Psoas muscle (tissue), 8 donors: ENCODE data around the gene KIAA2012. TPM values are rescaled to one million over a fixed set of nuclear protein-coding genes. Genes with fewer than 3 reads are reported as not detected.
A peak's percentile ranks its signal among the peaks of the same experiment; 100 is the strongest.

Experiments
- ATAC-seq, 4 donors: fragments of 200-7000 bp; cut with Tn5 transposase; one replicate each; pipeline ENCODE4 v1.9.1; 2020; ENCODE audit warnings: moderate library complexity in 3 of 4, mild to moderate bottlenecking in 2 of 4
- DNase-seq, 2 donors: peaks; one replicate each; pipeline ENCODE4 v3.0.0-alpha.2; 2020
- H3K27ac ChIP-seq: fragments of 200-600 bp; one replicate; pipeline ENCODE4 v1.8.0; 2022
- H3K27me3 ChIP-seq, 3 donors: fragments of 200-600 bp in 1 of 3; one replicate each; pipeline versions ENCODE4 v1.6.1 to v1.8.0; 2013 to 2022; ENCODE audit warnings: low read length in 2 of 3, mild to moderate bottlenecking in 2 of 3, moderate library complexity in 1 of 3; ENCODE audit not compliant: insufficient read depth in 3 of 3
- H3K36me3 ChIP-seq, 2 donors: fragments of 200-600 bp in 1 of 2; one replicate each; pipeline versions ENCODE4 v1.6.1 to v1.8.0; 2013 to 2022; ENCODE audit warnings: low read depth in 1 of 2, mild to moderate bottlenecking in 1 of 2, moderate library complexity in 1 of 2; ENCODE audit not compliant: insufficient read depth in 1 of 2
- H3K4me1 ChIP-seq: fragments of 200-600 bp; one replicate; pipeline ENCODE4 v1.8.0; 2022
- H3K4me3 ChIP-seq: fragments of 200-600 bp; one replicate; pipeline ENCODE4 v1.8.0; 2022; ENCODE audit warnings: mild to moderate bottlenecking
- H3K9me3 ChIP-seq: fragments of 200-600 bp; one replicate; pipeline ENCODE4 v1.8.0; 2022
- CTCF ChIP-seq: fragments of 200-600 bp; IDR thresholded peaks from one replicate; pipeline ENCODE4 v1.8.0; 2022; ENCODE audit warnings: antibody characterized with exemption
- WGBS, 3 donors: extraction: QIAGEN DNeasy Blood & Tissue Kit; methylation state at CpG; one replicate each; pipeline versions ENCODE4 v1.1.6 to v1.1.7; 2013; 5-methylcytosine and 5-hydroxymethylcytosine counted together
- intact Hi-C, 2 donors: fragments of 100-400 bp; cut with DNase I; formaldehyde crosslinking; loops; one replicate each; pipeline versions ENCODE4 v1.11.0 to v1.14.2; 2022
- polyA plus RNA-seq, 3 donors: library from polyadenylated mRNA; stranded (reverse); fragments of 200-250 nt; gene quantifications; one replicate each; pipeline ENCODE4 v1.2.3, GENCODE V29; 2013
- total RNA-seq, 4 donors: library from RNA; stranded (reverse); fragmentation: NEBNext Ultra II Directional in 2 of 4; extraction: Animal tissue kit (Norgen Biotek cat#: 25700) in 2 of 4; gene quantifications; one replicate each; pipeline versions ENCODE4 v1.2.1 to v1.2.4, GENCODE V29; 2021 to 2023
- donor health status: healthy with polysubstance abuse.
- donor health status: DM: no; HTN: no; CAD: no; lungs with moderate emphysema.
- donor health status: Bipolar disorder and iron deficiency.
- donor health status: healthy.
- donor health status: DM: yes; HTN: yes; CAD: no.
- donor health status: DM: no; HTN: no; CAD: no.
- donor health status: DM: no; HTN: no; CAD: no.
- donor health status: DM: yes; HTN: yes; CAD: no.

Gene KIAA2012
- total and polyA plus RNA-seq, 7 donors: 0.03 to 0.06 TPM; not detected in 5

- 65 to 75% (median 68%) methylated on average over 9 of the region's 9 CpGs for WGBS, 3 donors
- H3K4me1 ChIP-seq: peaks cover 6% of the 10 kb centered on the region
- H3K36me3 ChIP-seq: no peaks in the 10 kb centered on the region
- DNase-seq: no peak
- no peak overlapping the region for H3K27ac ChIP-seq
- H3K9me3 ChIP-seq: no peaks in the 10 kb centered on the region
- no peak for ATAC-seq
- H3K4me3 ChIP-seq: no peak overlapping the region
- H3K27me3 ChIP-seq: no peaks in the 10 kb centered on the region
- intact Hi-C loops: no loop called here
- TF ChIP-seq CTCF: no peak
Observed at GRCh38 chr2:202154613-202155012, 81.6 kb downstream of the KIAA2012 start.

GRCh38 chr2:202157211-202157990 is 84.3 kb downstream of the KIAA2012 start:
- no peak for TF ChIP-seq CTCF

GRCh38 chr2:202158796-202159195 is 85.7 kb downstream of the KIAA2012 start:
- Histone ChIP-seq H3K4me1 (peaks cover 7% of the 10 kb centered on the region), H3K27ac (no peak overlapping the region), H3K4me3 (no peak overlapping the region), H3K36me3 (no peaks in the 10 kb centered on the region), H3K9me3 (no peaks in the 10 kb centered on the region), H3K27me3 (no peaks in the 10 kb centered on the region)
- peak; percentile 19 for TF ChIP-seq CTCF
- DNase-seq (no peak), ATAC-seq (no peak)
- intact Hi-C loops: no loop called here
- 57 to 72% (median 59%) methylated on average over 5 of the region's 5 CpGs for WGBS, 3 donors

More at GRCh38 chr2:202157211-202157990, 84.3 kb downstream of the KIAA2012 start:
- WGBS, 3 donors: 69 to 84% (median 72%) methylated on average over 4 of the region's 4 CpGs
- Histone ChIP-seq H3K27me3 (no peaks in the 10 kb centered on the region), H3K4me3 (no peak overlapping the region), H3K27ac (no peak overlapping the region), H3K9me3 (no peaks in the 10 kb centered on the region), H3K4me1 (peaks cover 7% of the 10 kb centered on the region), H3K36me3 (no peaks in the 10 kb centered on the region)
- DNase-seq (no peak), ATAC-seq (no peak)
- intact Hi-C loops: no loop called here

GRCh38 chr2:202161151-202161835 is 88.2 kb downstream of the KIAA2012 start:
- peak; percentile 63 to 85 (median 76) for ATAC-seq
- Histone ChIP-seq H3K4me1 (peaks cover 7% of the 10 kb centered on the region), H3K36me3 (no peaks in the 10 kb centered on the region), H3K27me3 (no peaks in the 10 kb centered on the region), H3K27ac (peak overlapping the region; percentile 72), H3K4me3 (no peak overlapping the region), H3K9me3 (no peaks in the 10 kb centered on the region)
- intact Hi-C loops: loop anchor here in 1 of 2 donors (5.0 kb wide), 1 partner anchor 124 kb away; no protein-coding TSS in a partner anchor
- DNase-seq: no peak
- WGBS, 3 donors: 39 to 51% (median 41%) methylated on average over 8 of the region's 8 CpGs
- no peak for TF ChIP-seq CTCF
